ENCODE data around the gene RDH14. TPM values are rescaled to one million over a fixed set of nuclear protein-coding genes. Genes with fewer than 3 reads are reported as not detected.

The RDH14 gene
- total RNA-seq, 1 donor from 2014 or later, result 18.8 TPM

DNA sequence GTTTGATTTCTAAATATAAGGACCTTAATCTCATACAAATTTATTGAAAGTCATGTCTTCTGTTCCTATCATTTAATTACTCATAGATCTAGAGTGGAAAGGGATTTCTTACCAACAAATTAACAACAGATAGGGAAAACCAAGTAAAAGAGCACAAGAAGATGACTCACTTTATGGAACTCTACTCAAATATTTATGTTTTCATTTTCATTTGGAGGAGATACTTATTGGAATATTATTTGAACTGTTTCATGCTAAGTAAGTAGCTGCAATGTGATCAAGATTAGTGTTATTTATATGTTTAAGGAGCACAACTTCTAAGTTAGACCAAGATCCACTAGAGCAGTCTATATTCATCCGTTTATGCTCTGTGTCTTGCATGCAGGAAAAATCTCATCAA, 27.6 kb upstream of the RDH14 start:
- no peak for TF ChIP-seq CTCF (IDR thresholded peaks at IDR 0.05)
- H3K9me3 Mint-ChIP-seq (ENCODE audit: low read depth), result peaks cover 11% of the 10 kb centered on the region
- H3K4me1 Mint-ChIP-seq (ENCODE audit: low read depth), result peaks cover 3% of the 10 kb centered on the region
- no peaks in the 10 kb centered on the region for H3K36me3 Mint-ChIP-seq (ENCODE audit: low read depth)
- DNase-seq (ENCODE audit: low spot score), result no peak
- no peaks in the 10 kb centered on the region for H3K27me3 Mint-ChIP-seq (ENCODE audit: low read depth)
- H3K4me3 Mint-ChIP-seq (ENCODE audit: unreplicated experiment), result no peak overlapping the region
- no peak overlapping the region for H3K27ac Mint-ChIP-seq (ENCODE audit: unreplicated experiment)

- no peak for DNase-seq (ENCODE audit: low spot score)
- Mint-ChIP-seq H3K27ac (ENCODE audit: unreplicated experiment) (no peak overlapping the region), H3K4me3 (ENCODE audit: unreplicated experiment) (no peak overlapping the region), H3K27me3 (ENCODE audit: low read depth) (no peaks in the 10 kb centered on the region), H3K4me1 (ENCODE audit: low read depth) (no peaks in the 10 kb centered on the region), H3K36me3 (ENCODE audit: low read depth) (no peaks in the 10 kb centered on the region), H3K9me3 (ENCODE audit: low read depth) (peaks cover 11% of the 10 kb centered on the region)
- TF ChIP-seq CTCF (IDR thresholded peaks at IDR 0.05), result no peak
These were observed 25.1 kb upstream of the RDH14 start for GRCh38 chr2:18585526-18585925.

- no peak overlapping the region for H3K4me3 Mint-ChIP-seq (ENCODE audit: unreplicated experiment)
- peak; percentile 91 for DNase-seq (ENCODE audit: low spot score)
- peaks cover 13% of the 10 kb centered on the region for H3K9me3 Mint-ChIP-seq (ENCODE audit: low read depth)
- no peaks in the 10 kb centered on the region for H3K27me3 Mint-ChIP-seq (ENCODE audit: low read depth)
- H3K36me3 Mint-ChIP-seq (ENCODE audit: low read depth), result no peaks in the 10 kb centered on the region
- H3K4me1 Mint-ChIP-seq (ENCODE audit: low read depth), result no peaks in the 10 kb centered on the region
- no peak overlapping the region for H3K27ac Mint-ChIP-seq (ENCODE audit: unreplicated experiment)
- TF ChIP-seq CTCF (IDR thresholded peaks at IDR 0.05), result no peak
These were observed 24.1 kb upstream of the RDH14 start for GRCh38 chr2:18584608-18584954.

DNA sequence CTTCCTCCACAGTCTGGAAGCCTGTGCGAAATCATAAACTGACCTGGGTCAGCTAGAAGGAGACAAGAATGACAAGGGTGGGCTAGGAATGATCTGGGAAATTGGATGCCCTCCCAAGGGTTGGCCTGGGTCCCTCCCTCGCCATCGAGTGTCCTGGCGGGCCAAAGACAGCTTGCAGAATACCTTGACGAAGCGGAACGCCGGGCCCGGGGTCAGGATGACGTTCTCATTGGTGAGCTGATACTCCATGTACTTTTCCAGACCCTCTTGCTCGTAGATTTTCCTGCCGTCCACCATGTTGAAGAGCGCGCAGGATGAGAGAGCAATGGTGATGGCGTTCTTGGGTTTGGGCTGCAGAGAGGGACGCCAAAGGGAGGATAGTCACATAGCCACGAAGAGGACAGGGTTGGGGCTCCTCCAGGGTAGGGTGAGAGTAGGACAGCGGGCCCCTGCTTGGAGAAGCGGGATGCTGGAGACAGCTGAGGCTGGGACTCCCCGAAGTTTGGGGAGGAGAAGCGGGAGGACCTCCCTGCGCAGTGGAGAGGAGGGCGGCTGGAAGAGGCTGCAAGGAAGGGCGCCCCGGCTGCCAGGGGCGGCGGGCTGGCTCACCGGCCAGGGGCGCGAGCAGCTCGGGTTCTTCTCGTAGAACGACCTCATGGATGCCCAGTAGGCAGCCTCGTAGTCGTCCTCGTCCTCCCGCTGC, 23.6 kb upstream of the RDH14 start:
- no peak for TF ChIP-seq CTCF (IDR thresholded peaks at IDR 0.05)

GRCh38 chr2:18580606-18581005, 20.2 kb upstream of the RDH14 start:
- Mint-ChIP-seq H3K36me3 (ENCODE audit: low read depth) (peaks cover 12% of the 10 kb centered on the region), H3K4me3 (ENCODE audit: unreplicated experiment) (no peak overlapping the region), H3K27me3 (ENCODE audit: low read depth) (no peaks in the 10 kb centered on the region), H3K4me1 (ENCODE audit: low read depth) (no peaks in the 10 kb centered on the region), H3K27ac (ENCODE audit: unreplicated experiment) (no peak overlapping the region), H3K9me3 (ENCODE audit: low read depth) (peaks cover 30% of the 10 kb centered on the region)
- no peak for DNase-seq (ENCODE audit: low spot score)
- TF ChIP-seq CTCF (IDR thresholded peaks at IDR 0.05), result no peak

More for the DNA sequence above, 23.6 kb upstream of the RDH14 start:
- Mint-ChIP-seq H3K27ac (ENCODE audit: unreplicated experiment) (no peak overlapping the region), H3K36me3 (ENCODE audit: low read depth) (peaks cover 1% of the 10 kb centered on the region), H3K4me1 (ENCODE audit: low read depth) (no peaks in the 10 kb centered on the region), H3K27me3 (ENCODE audit: low read depth) (no peaks in the 10 kb centered on the region), H3K4me3 (ENCODE audit: unreplicated experiment) (no peak overlapping the region), H3K9me3 (ENCODE audit: low read depth) (peaks cover 18% of the 10 kb centered on the region)
- no peak for DNase-seq (ENCODE audit: low spot score)

Measured in chondrocyte (in vitro differentiated cells).